DMS153 (cell line): ENCODE results near the gene PCP4.

ENCODE experiments used
- DNase-seq: peaks from one replicate; lab custom pipeline; 2025; lab: John Stamatoyannopoulos, UW

Gene PCP4

GRCh38 chr21:39972976-39973770 lies 105.9 kb downstream of the PCP4 start:
- no peak for DNase-seq

GRCh38 chr21:39976800-39977199 lies 109.6 kb downstream of the PCP4 start:
- DNase-seq, result no peak
